ENCODE results near the gene LUZP2.

GRCh38 chr11:24932110-24933000 lies 435.5 kb downstream of the LUZP2 start:
- TF ChIP-seq, protein P1, sequence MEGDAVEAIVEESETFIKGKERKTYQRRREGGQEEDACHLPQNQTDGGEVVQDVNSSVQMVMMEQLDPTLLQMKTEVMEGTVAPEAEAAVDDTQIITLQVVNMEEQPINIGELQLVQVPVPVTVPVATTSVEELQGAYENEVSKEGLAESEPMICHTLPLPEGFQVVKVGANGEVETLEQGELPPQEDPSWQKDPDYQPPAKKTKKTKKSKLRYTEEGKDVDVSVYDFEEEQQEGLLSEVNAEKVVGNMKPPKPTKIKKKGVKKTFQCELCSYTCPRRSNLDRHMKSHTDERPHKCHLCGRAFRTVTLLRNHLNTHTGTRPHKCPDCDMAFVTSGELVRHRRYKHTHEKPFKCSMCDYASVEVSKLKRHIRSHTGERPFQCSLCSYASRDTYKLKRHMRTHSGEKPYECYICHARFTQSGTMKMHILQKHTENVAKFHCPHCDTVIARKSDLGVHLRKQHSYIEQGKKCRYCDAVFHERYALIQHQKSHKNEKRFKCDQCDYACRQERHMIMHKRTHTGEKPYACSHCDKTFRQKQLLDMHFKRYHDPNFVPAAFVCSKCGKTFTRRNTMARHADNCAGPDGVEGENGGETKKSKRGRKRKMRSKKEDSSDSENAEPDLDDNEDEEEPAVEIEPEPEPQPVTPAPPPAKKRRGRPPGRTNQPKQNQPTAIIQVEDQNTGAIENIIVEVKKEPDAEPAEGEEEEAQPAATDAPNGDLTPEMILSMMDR (IDR thresholded peaks at IDR 0.05), result no peak
- TF ChIP-seq POLR2A (IDR thresholded peaks at IDR 0.05), result no peak
- no peak for TF ChIP-seq POLR2AphosphoS5 (IDR thresholded peaks at IDR 0.05; ENCODE audit: insufficient read depth in 1 of 2, low read depth in 1 of 2)
